ENCODE measurements around the gene SPHK1. TPM values are rescaled to one million over a fixed set of nuclear protein-coding genes. Genes with fewer than 3 reads are reported as not detected.

SPHK1 gene
- total RNA-seq, 1 donor from 2014 or later = 13.9 TPM

DNA sequence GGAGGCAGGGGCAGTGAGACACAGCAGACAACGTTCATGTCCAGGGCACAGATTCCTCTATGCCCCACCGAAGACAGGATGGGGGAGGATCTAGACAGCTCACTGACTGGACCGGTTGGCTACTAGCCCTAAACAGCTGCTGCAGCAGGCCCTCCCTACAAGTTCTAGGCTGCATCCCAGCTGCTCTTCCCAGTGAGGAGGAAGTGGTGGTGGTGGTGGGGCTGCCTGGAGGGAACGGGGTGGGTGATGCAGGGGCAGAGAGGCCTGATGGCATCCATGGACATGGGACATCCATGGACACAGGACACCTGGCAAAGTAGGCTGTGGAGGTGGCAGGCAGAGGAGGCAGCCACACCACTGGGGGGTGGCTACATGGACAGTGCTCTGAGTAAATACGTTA lies 18.3 kb downstream of the SPHK1 start:
- Mint-ChIP-seq H3K27ac (peak overlapping the region; percentile 81), H3K4me3 (ENCODE audit: low read depth) (no peak overlapping the region)
- TF ChIP-seq, protein P1, sequence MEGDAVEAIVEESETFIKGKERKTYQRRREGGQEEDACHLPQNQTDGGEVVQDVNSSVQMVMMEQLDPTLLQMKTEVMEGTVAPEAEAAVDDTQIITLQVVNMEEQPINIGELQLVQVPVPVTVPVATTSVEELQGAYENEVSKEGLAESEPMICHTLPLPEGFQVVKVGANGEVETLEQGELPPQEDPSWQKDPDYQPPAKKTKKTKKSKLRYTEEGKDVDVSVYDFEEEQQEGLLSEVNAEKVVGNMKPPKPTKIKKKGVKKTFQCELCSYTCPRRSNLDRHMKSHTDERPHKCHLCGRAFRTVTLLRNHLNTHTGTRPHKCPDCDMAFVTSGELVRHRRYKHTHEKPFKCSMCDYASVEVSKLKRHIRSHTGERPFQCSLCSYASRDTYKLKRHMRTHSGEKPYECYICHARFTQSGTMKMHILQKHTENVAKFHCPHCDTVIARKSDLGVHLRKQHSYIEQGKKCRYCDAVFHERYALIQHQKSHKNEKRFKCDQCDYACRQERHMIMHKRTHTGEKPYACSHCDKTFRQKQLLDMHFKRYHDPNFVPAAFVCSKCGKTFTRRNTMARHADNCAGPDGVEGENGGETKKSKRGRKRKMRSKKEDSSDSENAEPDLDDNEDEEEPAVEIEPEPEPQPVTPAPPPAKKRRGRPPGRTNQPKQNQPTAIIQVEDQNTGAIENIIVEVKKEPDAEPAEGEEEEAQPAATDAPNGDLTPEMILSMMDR (IDR thresholded peaks at IDR 0.05; ENCODE audit: unreplicated experiment) = no peak

DNA sequence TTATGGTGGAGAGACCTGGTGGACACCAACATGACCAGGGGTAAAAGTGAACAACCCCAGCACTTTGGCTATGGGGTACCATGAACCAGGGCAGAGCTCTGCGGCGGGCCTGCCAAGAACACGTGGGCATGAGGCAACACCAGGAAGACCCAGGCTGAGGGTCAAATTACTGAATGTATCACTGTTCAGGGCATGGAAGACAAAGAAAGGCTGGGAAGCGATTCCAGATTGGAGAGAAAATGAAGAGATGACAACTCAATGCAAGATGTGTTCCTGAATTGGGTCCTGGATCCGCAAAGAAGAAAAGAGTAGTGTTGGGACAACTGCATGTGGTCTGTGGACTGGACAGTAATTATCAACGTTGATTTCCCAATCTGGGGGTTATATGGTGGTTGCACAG lies 19.8 kb downstream of the SPHK1 start:
- H3K27ac Mint-ChIP-seq = no peak overlapping the region
- H3K27me3 Mint-ChIP-seq = no peaks in the 10 kb centered on the region
- H3K9me3 Mint-ChIP-seq (ENCODE audit: low read depth) = no peaks in the 10 kb centered on the region
- no peaks in the 10 kb centered on the region for H3K4me1 Mint-ChIP-seq (ENCODE audit: low read depth)
- DNase-seq (ENCODE audit: low spot score, unreplicated experiment) = no peak
- H3K4me3 Mint-ChIP-seq (ENCODE audit: low read depth) = no peak overlapping the region
- H3K36me3 Mint-ChIP-seq (ENCODE audit: insufficient read depth) = peaks cover 17% of the 10 kb centered on the region
- TF ChIP-seq, protein P1 (IDR thresholded peaks at IDR 0.05; ENCODE audit: unreplicated experiment) = no peak

More for the DNA sequence above, 18.3 kb downstream of the SPHK1 start:
- H3K9me3 Mint-ChIP-seq (ENCODE audit: low read depth) = no peaks in the 10 kb centered on the region
- no peak for DNase-seq (ENCODE audit: low spot score, unreplicated experiment)
- H3K27me3 Mint-ChIP-seq = no peaks in the 10 kb centered on the region
- H3K36me3 Mint-ChIP-seq (ENCODE audit: insufficient read depth) = peaks cover 22% of the 10 kb centered on the region
- H3K4me1 Mint-ChIP-seq (ENCODE audit: low read depth) = no peaks in the 10 kb centered on the region

DNA sequence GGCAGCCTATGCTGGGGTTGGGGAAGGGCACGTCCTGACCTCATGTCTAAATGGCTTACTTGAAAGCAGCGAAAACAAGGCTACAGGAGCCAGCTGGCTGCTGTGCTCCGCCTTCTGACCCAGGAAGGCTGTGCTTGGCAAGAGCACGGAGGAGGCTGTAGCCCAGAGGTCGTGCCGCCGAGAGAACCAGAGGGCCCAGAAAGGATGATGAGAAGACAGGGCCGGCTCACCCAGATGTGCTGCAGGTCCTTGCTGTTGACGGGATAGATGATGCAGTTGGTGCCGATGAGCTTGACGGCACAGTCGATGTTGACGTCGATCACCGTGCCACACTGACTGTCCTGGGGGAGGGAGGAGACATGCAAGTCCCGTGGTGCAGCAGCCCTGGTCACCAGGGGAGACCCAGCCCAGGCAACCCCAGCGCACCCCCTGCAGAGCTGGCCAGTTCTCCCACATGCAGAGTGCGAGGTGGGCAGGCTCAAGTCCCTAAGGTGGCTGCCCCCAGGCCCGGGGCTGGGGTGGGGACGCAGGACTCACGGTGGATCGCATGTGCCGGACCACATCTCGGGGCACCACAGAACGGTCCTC lies 20.7 kb downstream of the SPHK1 start:
- TF ChIP-seq, protein P1 (IDR thresholded peaks at IDR 0.05; ENCODE audit: unreplicated experiment) = no peak
- Mint-ChIP-seq H3K9me3 (ENCODE audit: low read depth) (no peaks in the 10 kb centered on the region), H3K27ac (no peak overlapping the region), H3K36me3 (ENCODE audit: insufficient read depth) (peaks cover 17% of the 10 kb centered on the region), H3K4me3 (ENCODE audit: low read depth) (no peak overlapping the region), H3K4me1 (ENCODE audit: low read depth) (no peaks in the 10 kb centered on the region), H3K27me3 (no peaks in the 10 kb centered on the region)
- DNase-seq (ENCODE audit: low spot score, unreplicated experiment) = no peak

GRCh38 chr17:76405607-76405966 lies 21.2 kb downstream of the SPHK1 start:
- Mint-ChIP-seq H3K9me3 (ENCODE audit: low read depth) (no peaks in the 10 kb centered on the region), H3K36me3 (ENCODE audit: insufficient read depth) (peaks cover 17% of the 10 kb centered on the region), H3K4me1 (ENCODE audit: low read depth) (no peaks in the 10 kb centered on the region), H3K4me3 (ENCODE audit: low read depth) (no peak overlapping the region), H3K27me3 (no peaks in the 10 kb centered on the region), H3K27ac (no peak overlapping the region)
- DNase-seq (ENCODE audit: low spot score, unreplicated experiment) = no peak
- TF ChIP-seq, protein P1 (IDR thresholded peaks at IDR 0.05; ENCODE audit: unreplicated experiment) = no peak

DNA sequence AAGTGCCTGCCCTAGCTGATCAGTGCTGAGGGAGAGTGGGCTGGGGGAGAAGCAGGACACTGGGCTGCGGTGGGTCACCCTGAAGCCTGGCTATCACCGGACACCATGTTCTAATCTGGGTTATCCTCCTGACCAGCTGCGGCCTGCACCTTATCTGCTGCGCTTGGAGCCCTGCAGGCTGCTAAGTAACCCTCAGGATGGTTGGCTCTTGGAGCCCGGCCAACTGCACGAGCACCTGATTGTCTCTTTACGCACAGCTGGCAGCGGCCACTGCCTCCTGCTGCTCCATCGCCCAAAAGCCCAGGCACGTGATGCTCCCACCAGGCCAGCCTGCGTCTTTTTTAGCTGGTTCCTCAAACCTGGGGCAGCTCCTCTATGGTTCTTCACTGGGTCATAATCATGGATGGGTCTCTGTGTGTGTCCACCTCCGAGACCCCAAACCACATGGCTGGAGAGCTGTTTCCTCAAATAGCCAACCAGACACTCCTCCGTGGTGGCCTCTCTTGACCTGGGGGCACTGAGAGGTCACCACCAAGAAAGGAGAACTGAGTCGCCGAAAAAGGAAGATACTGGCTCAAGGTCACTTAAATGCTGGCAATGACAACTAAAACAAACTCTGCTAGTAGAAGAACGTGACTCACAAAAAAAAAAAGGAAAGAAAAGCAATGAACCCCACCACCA lies 21.7 kb downstream of the SPHK1 start:
- TF ChIP-seq, protein P1 (IDR thresholded peaks at IDR 0.05; ENCODE audit: unreplicated experiment) = no peak
- Mint-ChIP-seq H3K36me3 (ENCODE audit: insufficient read depth) (peaks cover 16% of the 10 kb centered on the region), H3K9me3 (ENCODE audit: low read depth) (no peaks in the 10 kb centered on the region), H3K27ac (peak overlapping the region; percentile 41), H3K4me1 (ENCODE audit: low read depth) (no peaks in the 10 kb centered on the region), H3K27me3 (no peaks in the 10 kb centered on the region), H3K4me3 (ENCODE audit: low read depth) (no peak overlapping the region)
- DNase-seq (ENCODE audit: low spot score, unreplicated experiment) = no peak

All from progenitor cell of endocrine pancreas (in vitro differentiated cells).